ENCODE results near the gene SLC41A1.

Gene SLC41A1

GRCh38 chr1:205743977-205744376 is 69.0 kb downstream of the SLC41A1 start:
- TF ChIP-seq, protein P1, sequence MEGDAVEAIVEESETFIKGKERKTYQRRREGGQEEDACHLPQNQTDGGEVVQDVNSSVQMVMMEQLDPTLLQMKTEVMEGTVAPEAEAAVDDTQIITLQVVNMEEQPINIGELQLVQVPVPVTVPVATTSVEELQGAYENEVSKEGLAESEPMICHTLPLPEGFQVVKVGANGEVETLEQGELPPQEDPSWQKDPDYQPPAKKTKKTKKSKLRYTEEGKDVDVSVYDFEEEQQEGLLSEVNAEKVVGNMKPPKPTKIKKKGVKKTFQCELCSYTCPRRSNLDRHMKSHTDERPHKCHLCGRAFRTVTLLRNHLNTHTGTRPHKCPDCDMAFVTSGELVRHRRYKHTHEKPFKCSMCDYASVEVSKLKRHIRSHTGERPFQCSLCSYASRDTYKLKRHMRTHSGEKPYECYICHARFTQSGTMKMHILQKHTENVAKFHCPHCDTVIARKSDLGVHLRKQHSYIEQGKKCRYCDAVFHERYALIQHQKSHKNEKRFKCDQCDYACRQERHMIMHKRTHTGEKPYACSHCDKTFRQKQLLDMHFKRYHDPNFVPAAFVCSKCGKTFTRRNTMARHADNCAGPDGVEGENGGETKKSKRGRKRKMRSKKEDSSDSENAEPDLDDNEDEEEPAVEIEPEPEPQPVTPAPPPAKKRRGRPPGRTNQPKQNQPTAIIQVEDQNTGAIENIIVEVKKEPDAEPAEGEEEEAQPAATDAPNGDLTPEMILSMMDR (conservative IDR thresholded peaks at IDR 0.05; ENCODE audit: low read length): no peak
- TF ChIP-seq EZH2phosphoT487 (IDR thresholded peaks at IDR 0.05; ENCODE audit: borderline replicate concordance): no peak
- Histone ChIP-seq H3K4me3 (ENCODE audit: low read length, poor library complexity, severe bottlenecking) (peak overlapping the region; percentile 52), H3K27me3 (ENCODE audit: insufficient read depth, low read length, poor library complexity, severe bottlenecking) (no peaks in the 10 kb centered on the region), H3K9me2 (replicated peaks; ENCODE audit: low read depth, low read length) (no peaks in the 10 kb centered on the region), H2AFZ (ENCODE audit: low read length) (no peak overlapping the region), H3F3A (ENCODE audit: low read depth) (no peaks in the 10 kb centered on the region), H3K36me3 (ENCODE audit: insufficient read depth, low read length) (peaks cover 19% of the 10 kb centered on the region; the same call in 1 of the 2 replicates), H3K79me2 (ENCODE audit: insufficient read depth, low read length) (peaks cover 100% of the 10 kb centered on the region), H3K4me2 (ENCODE audit: low read depth, low read length, poor library complexity, severe bottlenecking) (peak overlapping the region; percentile 91), H3K9me3 (ENCODE audit: insufficient read depth, low read depth, low read length) (no peaks in the 10 kb centered on the region), H3K9ac (ENCODE audit: low read depth, low read length, poor library complexity, severe bottlenecking) (peak overlapping the region; percentile 4), H3K4me1 (ENCODE audit: insufficient read depth, low read length, poor library complexity, severe bottlenecking) (peaks cover 58% of the 10 kb centered on the region), H4K20me1 (ENCODE audit: insufficient read depth, low read length, poor library complexity, severe bottlenecking) (peaks cover 93% of the 10 kb centered on the region)

- no peaks in the 10 kb centered on the region for H3K27me3 ChIP-seq (ENCODE audit: insufficient read depth, low read length, poor library complexity, severe bottlenecking)
- no peak for TF ChIP-seq EZH2phosphoT487 (IDR thresholded peaks at IDR 0.05; ENCODE audit: borderline replicate concordance)
- TF ChIP-seq, protein P1 (conservative IDR thresholded peaks at IDR 0.05; ENCODE audit: low read length): no peak
- no peaks in the 10 kb centered on the region for H3K9me2 ChIP-seq (replicated peaks; ENCODE audit: low read depth, low read length)
- no peak overlapping the region for H3K9ac ChIP-seq (ENCODE audit: low read depth, low read length, poor library complexity, severe bottlenecking)
- no peak overlapping the region for H3K4me3 ChIP-seq (ENCODE audit: low read length, poor library complexity, severe bottlenecking)
- H3K79me2 ChIP-seq (ENCODE audit: insufficient read depth, low read length): peaks cover 100% of the 10 kb centered on the region
- no peaks in the 10 kb centered on the region for H3F3A ChIP-seq (ENCODE audit: low read depth)
- no peak overlapping the region for H2AFZ ChIP-seq (ENCODE audit: low read length)
- H3K4me2 ChIP-seq (ENCODE audit: low read depth, low read length, poor library complexity, severe bottlenecking): peak overlapping the region; percentile 34
- H3K9me3 ChIP-seq (ENCODE audit: insufficient read depth, low read depth, low read length): no peaks in the 10 kb centered on the region
- peaks cover 86% of the 10 kb centered on the region for H4K20me1 ChIP-seq (ENCODE audit: insufficient read depth, low read length, poor library complexity, severe bottlenecking)
- peaks cover 18% of the 10 kb centered on the region; the same call in 1 of the 2 replicates for H3K36me3 ChIP-seq (ENCODE audit: insufficient read depth, low read length)
- peaks cover 43% of the 10 kb centered on the region for H3K4me1 ChIP-seq (ENCODE audit: insufficient read depth, low read length, poor library complexity, severe bottlenecking)
Measured at GRCh38 chr1:205741681-205742080, 71.3 kb downstream of the SLC41A1 start.

DNA sequence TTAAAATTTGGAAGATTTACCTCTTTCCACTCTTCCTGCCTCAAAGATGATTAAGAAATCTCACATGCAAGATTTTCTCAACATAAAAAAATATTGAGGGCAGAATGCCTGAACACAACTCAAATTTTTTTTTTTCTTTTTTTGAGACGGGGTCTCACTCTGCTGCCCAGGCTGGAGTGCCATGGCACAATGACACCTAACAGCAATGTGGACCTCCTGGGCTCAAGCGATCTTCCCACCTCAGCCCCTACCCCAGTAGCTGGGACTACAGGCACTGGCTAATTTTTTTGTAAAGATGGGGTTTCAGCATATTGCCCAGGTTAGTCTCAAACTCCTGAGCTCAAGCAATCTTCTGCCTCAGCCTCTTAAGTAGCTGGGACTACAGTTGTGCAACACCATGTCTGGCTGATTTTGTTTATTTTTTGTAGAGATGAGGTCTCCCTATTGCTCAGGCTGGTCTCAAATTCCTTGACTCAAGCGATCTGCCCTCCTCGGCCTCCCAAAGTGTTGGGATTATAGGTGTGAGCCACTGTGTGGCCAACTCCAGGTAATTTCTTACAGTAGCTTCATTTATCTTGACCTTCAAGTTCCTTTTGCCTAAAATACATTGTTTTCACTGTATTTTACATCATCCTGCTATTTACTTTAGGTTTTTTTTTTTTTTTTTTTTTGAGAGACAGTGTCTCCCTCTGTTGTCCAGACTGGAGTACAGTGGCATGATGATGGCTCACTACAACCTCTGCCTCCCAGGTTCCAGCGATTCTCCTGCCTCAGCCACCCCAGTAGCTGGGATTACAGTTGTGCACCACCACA is 73.4 kb downstream of the SLC41A1 start:
- Histone ChIP-seq H3K9ac (ENCODE audit: low read depth, low read length, poor library complexity, severe bottlenecking) (no peak overlapping the region), H2AFZ (ENCODE audit: low read length) (no peak overlapping the region), H3K9me2 (replicated peaks; ENCODE audit: low read depth, low read length) (no peaks in the 10 kb centered on the region), H3K4me2 (ENCODE audit: low read depth, low read length, poor library complexity, severe bottlenecking) (no peak overlapping the region), H3K36me3 (ENCODE audit: insufficient read depth, low read length) (peaks cover 33% of the 10 kb centered on the region), H3K4me3 (ENCODE audit: low read length, poor library complexity, severe bottlenecking) (no peak overlapping the region), H4K20me1 (ENCODE audit: insufficient read depth, low read length, poor library complexity, severe bottlenecking) (peaks cover 85% of the 10 kb centered on the region), H3F3A (ENCODE audit: low read depth) (no peaks in the 10 kb centered on the region), H3K27me3 (ENCODE audit: insufficient read depth, low read length, poor library complexity, severe bottlenecking) (no peaks in the 10 kb centered on the region), H3K4me1 (ENCODE audit: insufficient read depth, low read length, poor library complexity, severe bottlenecking) (peaks cover 26% of the 10 kb centered on the region), H3K9me3 (ENCODE audit: insufficient read depth, low read depth, low read length) (no peaks in the 10 kb centered on the region), H3K79me2 (ENCODE audit: insufficient read depth, low read length) (peaks cover 100% of the 10 kb centered on the region)
- no peak for TF ChIP-seq EZH2phosphoT487 (IDR thresholded peaks at IDR 0.05; ENCODE audit: borderline replicate concordance)
- TF ChIP-seq, protein P1 (conservative IDR thresholded peaks at IDR 0.05; ENCODE audit: low read length): peak; percentile 17; the same call in 1 of the 2 replicates

Data from Loucy (cell line).